ENCODE measurements around the gene EHD3.

The EHD3 gene

GRCh38 chr2:31237348-31238017 lies 3.5 kb downstream of the EHD3 start:
- no peak for DNase-seq

GRCh38 chr2:31238126-31238905 lies 4.4 kb downstream of the EHD3 start:
- DNase-seq = no peak

- no peak for DNase-seq
Measured at GRCh38 chr2:31238906-31239592, 5.1 kb downstream of the EHD3 start.

- no peak for DNase-seq
Measured at GRCh38 chr2:31239593-31240177, 5.7 kb downstream of the EHD3 start.

GRCh38 chr2:31240381-31241365 lies 6.7 kb downstream of the EHD3 start:
- DNase-seq = no peak

- DNase-seq = no peak
Measured at GRCh38 chr2:31241625-31242270, 7.8 kb downstream of the EHD3 start.

GRCh38 chr2:31243053-31243452 lies 9.1 kb downstream of the EHD3 start:
- DNase-seq = no peak

- DNase-seq = no peak
Measured at GRCh38 chr2:31244101-31244500, 10.1 kb downstream of the EHD3 start.

GRCh38 chr2:31246184-31246852 lies 12.4 kb downstream of the EHD3 start:
- DNase-seq = no peak

- DNase-seq = no peak
Measured at GRCh38 chr2:31247711-31248110, 13.8 kb downstream of the EHD3 start.

- no peak for DNase-seq
Measured at GRCh38 chr2:31248139-31248538, 14.2 kb downstream of the EHD3 start.

GRCh38 chr2:31249009-31249690 lies 15.2 kb downstream of the EHD3 start:
- no peak for DNase-seq

GRCh38 chr2:31251018-31251417 lies 17.1 kb downstream of the EHD3 start:
- no peak for DNase-seq

- DNase-seq = no peak
Measured at GRCh38 chr2:31251851-31252250, 17.9 kb downstream of the EHD3 start.

GRCh38 chr2:31253356-31254131 lies 19.6 kb downstream of the EHD3 start:
- no peak for DNase-seq

GRCh38 chr2:31254237-31255203 lies 20.6 kb downstream of the EHD3 start:
- DNase-seq = no peak

GRCh38 chr2:31255911-31256571 lies 22.1 kb downstream of the EHD3 start:
- DNase-seq = no peak

Data from DMS 273 treated with DMSO at 0.1 percent for 48 hours (cell line).